Superior temporal gyrus (tissue), 1 donor: ENCODE data around the gene ASCL5.
A peak's percentile ranks its signal among the peaks of the same experiment; 100 is the strongest.

Source experiments
- DNase-seq: peaks from one replicate; pipeline ENCODE4 v3.0.0-alpha.2; 2016; ENCODE audit errors: extremely low spot score

Gene ASCL5

GRCh38 chr1:201111156-201111555, 15.8 kb downstream of the ASCL5 start:
- no peak for DNase-seq

GRCh38 chr1:201110616-201111015, 16.4 kb downstream of the ASCL5 start:
- DNase-seq: no peak

- DNase-seq: no peak
Measured at GRCh38 chr1:201110138-201110537, 16.8 kb downstream of the ASCL5 start.

- no peak for DNase-seq
Measured at GRCh38 chr1:201109651-201110050, 17.3 kb downstream of the ASCL5 start.

GRCh38 chr1:201108614-201109013, 18.4 kb downstream of the ASCL5 start:
- peak; percentile 37 for DNase-seq

GRCh38 chr1:201105688-201106087, 21.3 kb downstream of the ASCL5 start:
- no peak for DNase-seq

- no peak for DNase-seq
Measured at GRCh38 chr1:201104141-201104540, 22.8 kb downstream of the ASCL5 start.

GRCh38 chr1:201103666-201104065, 23.3 kb downstream of the ASCL5 start:
- DNase-seq: no peak

- no peak for DNase-seq
Measured at GRCh38 chr1:201100169-201100930, 26.6 kb downstream of the ASCL5 start.

- DNase-seq: no peak
Measured at GRCh38 chr1:201098992-201099677, 27.8 kb downstream of the ASCL5 start.

GRCh38 chr1:201096977-201097856, 29.8 kb downstream of the ASCL5 start:
- DNase-seq: no peak

GRCh38 chr1:201096041-201096461, 30.9 kb downstream of the ASCL5 start:
- DNase-seq: no peak

- DNase-seq: no peak
Measured at GRCh38 chr1:201095581-201095980, 31.4 kb downstream of the ASCL5 start.

- no peak for DNase-seq
Measured at GRCh38 chr1:201094832-201095231, 32.2 kb downstream of the ASCL5 start.

- DNase-seq: no peak
Measured at GRCh38 chr1:201093962-201094361, 33.0 kb downstream of the ASCL5 start.

GRCh38 chr1:201093561-201093960, 33.4 kb downstream of the ASCL5 start:
- DNase-seq: no peak

GRCh38 chr1:201092738-201093137, 34.2 kb downstream of the ASCL5 start:
- no peak for DNase-seq

GRCh38 chr1:201091256-201091655, 35.7 kb downstream of the ASCL5 start:
- DNase-seq: no peak

GRCh38 chr1:201090541-201090940, 36.4 kb downstream of the ASCL5 start:
- no peak for DNase-seq

- no peak for DNase-seq
Measured at GRCh38 chr1:201089596-201089995, 37.4 kb downstream of the ASCL5 start.

GRCh38 chr1:201088901-201089525, 38.0 kb downstream of the ASCL5 start:
- DNase-seq: no peak

- DNase-seq: no peak
Measured at GRCh38 chr1:201088395-201088794, 38.6 kb downstream of the ASCL5 start.
